ENCODE measurements around the gene CEL.
"Not testable (repeated sequence)": the region's sequence is repeated elsewhere in the genome, so short reads cannot be mapped to it uniquely, and the experiment has no call there.

DNA sequence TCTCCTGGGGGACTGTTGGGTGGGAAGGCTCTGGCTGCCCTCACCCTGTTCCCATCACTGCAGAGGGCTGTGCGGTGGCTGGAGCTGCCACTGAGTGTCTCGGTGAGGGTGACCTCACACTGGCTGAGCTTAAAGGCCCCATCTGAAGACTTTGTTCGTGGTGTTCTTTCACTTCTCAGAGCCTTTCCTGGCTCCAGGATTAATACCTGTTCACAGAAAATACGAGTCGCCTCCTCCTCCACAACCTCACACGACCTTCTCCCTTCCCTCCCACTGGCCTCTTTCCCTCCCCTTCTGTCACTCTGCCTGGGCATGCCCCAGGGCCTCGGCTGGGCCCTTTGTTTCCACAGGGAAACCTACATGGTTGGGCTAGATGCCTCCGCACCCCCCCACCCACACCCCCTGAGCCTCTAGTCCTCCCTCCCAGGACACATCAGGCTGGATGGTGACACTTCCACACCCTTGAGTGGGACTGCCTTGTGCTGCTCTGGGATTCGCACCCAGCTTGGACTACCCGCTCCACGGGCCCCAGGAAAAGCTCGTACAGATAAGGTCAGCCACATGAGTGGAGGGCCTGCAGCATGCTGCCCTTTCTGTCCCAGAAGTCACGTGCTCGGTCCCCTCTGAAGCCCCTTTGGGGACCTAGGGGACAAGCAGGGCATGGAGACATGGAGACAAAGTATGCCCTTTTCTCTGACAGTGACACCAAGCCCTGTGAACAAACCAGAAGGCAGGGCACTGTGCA, 590 bp upstream of the CEL start:
- TF ChIP-seq, protein P1, sequence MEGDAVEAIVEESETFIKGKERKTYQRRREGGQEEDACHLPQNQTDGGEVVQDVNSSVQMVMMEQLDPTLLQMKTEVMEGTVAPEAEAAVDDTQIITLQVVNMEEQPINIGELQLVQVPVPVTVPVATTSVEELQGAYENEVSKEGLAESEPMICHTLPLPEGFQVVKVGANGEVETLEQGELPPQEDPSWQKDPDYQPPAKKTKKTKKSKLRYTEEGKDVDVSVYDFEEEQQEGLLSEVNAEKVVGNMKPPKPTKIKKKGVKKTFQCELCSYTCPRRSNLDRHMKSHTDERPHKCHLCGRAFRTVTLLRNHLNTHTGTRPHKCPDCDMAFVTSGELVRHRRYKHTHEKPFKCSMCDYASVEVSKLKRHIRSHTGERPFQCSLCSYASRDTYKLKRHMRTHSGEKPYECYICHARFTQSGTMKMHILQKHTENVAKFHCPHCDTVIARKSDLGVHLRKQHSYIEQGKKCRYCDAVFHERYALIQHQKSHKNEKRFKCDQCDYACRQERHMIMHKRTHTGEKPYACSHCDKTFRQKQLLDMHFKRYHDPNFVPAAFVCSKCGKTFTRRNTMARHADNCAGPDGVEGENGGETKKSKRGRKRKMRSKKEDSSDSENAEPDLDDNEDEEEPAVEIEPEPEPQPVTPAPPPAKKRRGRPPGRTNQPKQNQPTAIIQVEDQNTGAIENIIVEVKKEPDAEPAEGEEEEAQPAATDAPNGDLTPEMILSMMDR (IDR thresholded peaks at IDR 0.05), result not testable (repeated sequence)
- not testable (repeated sequence) for TF ChIP-seq POLR2A (IDR thresholded peaks at IDR 0.05)

All from testis (tissue), 2 donors.